Stimulated activated naive CD8-positive, alpha-beta T cell treated with anti-CD3 and anti-CD28 coated beads, Interleukin-15, amount 100 ng/mL, for 72 hours (primary cell): ENCODE results near the gene CTBP1.
"Not testable (repeated sequence)": the region's sequence is repeated elsewhere in the genome, so short reads cannot be mapped to it uniquely, and the experiment has no call there.

Experiments
- ATAC-seq: fragments of 150-1000 bp; cut with Tn5 transposase; 2 replicates; pipeline ENCODE4 v1.10.0; 2021; ENCODE audit warnings: mild to moderate bottlenecking, moderate library complexity
- DNase-seq, 2 donors: peaks; one replicate each; pipeline ENCODE4 v3.0.0; 2021 to 2022
- H3K27ac Mint-ChIP-seq, 2 donors: one replicate each; pipeline ENCODE4 v1.8.0; 2022; ENCODE audit warnings: mild to moderate bottlenecking in 2 of 2, mixed read lengths in 2 of 2, moderate library complexity in 2 of 2
- H3K27me3 Mint-ChIP-seq: one replicate; pipeline ENCODE4 v1.8.0; 2022; ENCODE audit warnings: mixed read lengths
- H3K4me1 Mint-ChIP-seq: one replicate; pipeline ENCODE4 v1.8.0; 2022; ENCODE audit warnings: mild to moderate bottlenecking, mixed read lengths
- H3K4me3 Mint-ChIP-seq, 2 donors: one replicate each; pipeline ENCODE4 v1.8.0; 2022; ENCODE audit warnings: mild to moderate bottlenecking in 2 of 2, mixed read lengths in 2 of 2, moderate library complexity in 1 of 2
- H3K9me3 Mint-ChIP-seq, 2 donors: one replicate each; pipeline ENCODE4 v1.8.0; 2022; ENCODE audit warnings: mixed read lengths in 2 of 2

Gene CTBP1

DNA sequence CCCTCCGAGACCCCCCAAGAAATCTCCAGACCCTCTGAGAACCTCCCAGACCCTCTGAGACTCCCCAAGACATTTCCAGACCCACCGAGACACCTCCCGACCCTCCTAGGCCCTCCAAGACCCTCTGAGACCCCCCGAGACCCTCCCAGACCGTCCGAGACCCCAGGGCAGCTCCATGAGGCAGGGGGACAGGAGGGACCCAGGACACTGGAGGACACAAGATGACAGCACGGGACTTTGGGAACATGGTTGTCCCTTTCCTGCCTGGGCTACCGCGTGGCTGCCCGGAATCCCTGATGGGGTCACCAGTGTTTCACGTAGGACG is 10.3 kb downstream of the CTBP1 start:
- DNase-seq (no peak), ATAC-seq (no peak)
- peaks cover 33% of the 10 kb centered on the region for H3K4me1 Mint-ChIP-seq
- peak overlapping the region in 1 of 2 donors; percentile 76 for H3K27ac Mint-ChIP-seq
- H3K9me3 Mint-ChIP-seq = no peaks in the 10 kb centered on the region
- no peak overlapping the region for H3K4me3 Mint-ChIP-seq
- H3K27me3 Mint-ChIP-seq = no peaks in the 10 kb centered on the region

DNA sequence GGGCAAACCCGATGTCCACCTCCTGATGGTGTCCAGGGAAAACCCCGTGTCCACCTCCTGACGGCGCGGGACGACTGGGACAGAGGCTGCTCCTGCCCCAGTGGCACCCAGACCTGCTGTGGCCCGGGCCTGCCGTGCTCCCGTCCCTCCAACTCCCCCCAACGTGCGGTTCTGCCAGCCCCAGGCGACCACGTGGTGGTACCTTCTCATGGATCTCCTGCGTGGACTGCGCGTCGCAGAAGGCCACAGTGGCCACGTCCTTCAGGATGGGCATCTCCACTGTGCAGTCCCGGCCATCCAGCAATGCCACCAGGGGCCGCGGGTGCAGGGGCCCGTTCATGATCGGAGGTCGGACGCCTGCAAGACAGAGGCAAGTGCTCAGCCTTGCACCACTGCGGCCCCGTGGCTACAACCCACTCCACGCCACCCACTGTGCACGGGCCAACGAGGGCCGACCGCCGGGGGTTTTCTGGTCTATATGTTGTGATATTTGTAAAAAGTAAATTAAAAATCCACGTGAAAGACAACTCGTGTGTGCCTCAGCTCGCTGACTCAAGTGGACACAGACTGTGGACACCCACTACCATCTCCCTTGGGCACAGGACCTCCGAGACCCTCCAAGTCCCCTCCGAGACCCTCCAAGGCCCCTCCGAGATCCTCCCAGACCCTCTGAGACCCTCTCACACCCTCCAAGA is 10.8 kb downstream of the CTBP1 start:
- peaks cover 28% of the 10 kb centered on the region for H3K4me1 Mint-ChIP-seq
- ATAC-seq (peak; percentile 22), DNase-seq (no peak)
- no peaks in the 10 kb centered on the region for H3K27me3 Mint-ChIP-seq
- H3K9me3 Mint-ChIP-seq = no peaks in the 10 kb centered on the region
- H3K4me3 Mint-ChIP-seq = no peak overlapping the region
- H3K27ac Mint-ChIP-seq = no peak overlapping the region

DNA sequence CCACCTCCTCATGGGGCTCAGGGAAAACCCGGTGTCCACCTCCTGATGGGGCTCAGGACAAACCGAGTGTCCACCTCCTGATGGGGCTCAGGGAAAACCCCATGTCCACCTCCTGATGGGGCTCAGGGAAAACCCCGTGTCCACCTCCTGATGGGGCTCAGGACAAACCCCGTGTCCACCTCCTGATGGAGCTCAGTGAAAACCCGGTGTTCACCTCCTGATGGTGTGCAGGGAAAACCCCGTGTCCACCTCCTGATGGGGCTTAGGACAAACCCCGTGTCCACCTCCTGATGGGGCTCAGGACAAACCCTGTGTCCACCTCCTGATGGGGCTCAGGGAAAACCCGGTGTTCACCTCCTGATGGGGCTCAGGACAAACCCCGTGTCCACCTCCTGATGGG is 11.7 kb downstream of the CTBP1 start:
- H3K9me3 Mint-ChIP-seq, H3K27me3 Mint-ChIP-seq, DNase-seq, H3K4me3 Mint-ChIP-seq, ATAC-seq, H3K27ac Mint-ChIP-seq: not testable (repeated sequence)
- peaks cover 19% of the 10 kb centered on the region for H3K4me1 Mint-ChIP-seq

DNA sequence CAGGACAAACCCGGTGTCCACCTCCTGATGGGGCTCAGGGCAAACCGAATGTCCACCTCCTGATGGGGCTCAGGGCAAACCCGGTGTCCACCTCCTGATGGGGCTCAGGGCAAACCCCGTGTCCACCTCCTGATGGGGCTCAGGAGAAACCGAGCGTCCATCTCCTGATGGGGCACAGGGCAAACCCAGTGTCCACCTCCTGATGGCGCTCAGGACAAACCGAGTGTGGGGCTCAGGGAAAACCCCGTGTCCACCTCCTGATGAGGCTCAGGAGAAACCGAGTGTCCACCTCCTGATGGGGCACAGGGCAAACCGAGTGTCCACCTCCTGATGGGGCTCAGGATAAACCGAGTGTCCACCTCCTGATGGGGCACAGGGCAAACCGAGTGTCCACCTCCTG is 12.1 kb downstream of the CTBP1 start:
- H3K9me3 Mint-ChIP-seq, ATAC-seq, H3K27ac Mint-ChIP-seq, DNase-seq, H3K27me3 Mint-ChIP-seq, H3K4me3 Mint-ChIP-seq: not testable (repeated sequence)
- peaks cover 15% of the 10 kb centered on the region for H3K4me1 Mint-ChIP-seq

DNA sequence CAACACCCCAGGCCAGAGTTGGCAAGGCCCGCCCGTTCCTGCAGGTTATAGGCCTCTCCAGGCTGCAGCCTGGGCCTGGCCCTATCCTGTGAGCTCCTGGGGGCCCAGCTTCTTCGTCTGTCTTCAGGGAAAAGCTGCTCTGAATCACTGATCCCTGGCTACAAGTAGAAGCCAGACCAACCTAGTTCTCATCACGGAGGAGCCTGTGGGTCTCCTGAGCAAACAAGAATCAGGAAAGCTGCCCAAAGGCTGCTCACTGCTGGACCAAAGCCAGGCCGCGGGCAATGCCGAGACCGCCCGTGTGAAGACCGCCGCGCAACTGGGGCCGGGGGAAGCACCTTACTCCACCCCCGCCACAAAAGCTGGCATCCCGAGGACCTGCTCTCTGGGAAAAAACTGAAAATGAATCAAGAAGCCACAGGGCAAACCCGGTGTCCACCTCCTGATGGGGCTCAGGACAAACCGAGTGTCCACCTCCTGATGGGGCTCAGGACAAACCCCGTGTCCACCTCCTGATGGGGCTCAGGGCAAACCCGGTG is 12.8 kb downstream of the CTBP1 start:
- H3K4me1 Mint-ChIP-seq = peaks cover 13% of the 10 kb centered on the region
- no peak for ATAC-seq
- H3K4me3 Mint-ChIP-seq = no peak overlapping the region
- no peak overlapping the region for H3K27ac Mint-ChIP-seq
- H3K9me3 Mint-ChIP-seq = no peaks in the 10 kb centered on the region
- no peak for DNase-seq
- no peaks in the 10 kb centered on the region for H3K27me3 Mint-ChIP-seq

DNA sequence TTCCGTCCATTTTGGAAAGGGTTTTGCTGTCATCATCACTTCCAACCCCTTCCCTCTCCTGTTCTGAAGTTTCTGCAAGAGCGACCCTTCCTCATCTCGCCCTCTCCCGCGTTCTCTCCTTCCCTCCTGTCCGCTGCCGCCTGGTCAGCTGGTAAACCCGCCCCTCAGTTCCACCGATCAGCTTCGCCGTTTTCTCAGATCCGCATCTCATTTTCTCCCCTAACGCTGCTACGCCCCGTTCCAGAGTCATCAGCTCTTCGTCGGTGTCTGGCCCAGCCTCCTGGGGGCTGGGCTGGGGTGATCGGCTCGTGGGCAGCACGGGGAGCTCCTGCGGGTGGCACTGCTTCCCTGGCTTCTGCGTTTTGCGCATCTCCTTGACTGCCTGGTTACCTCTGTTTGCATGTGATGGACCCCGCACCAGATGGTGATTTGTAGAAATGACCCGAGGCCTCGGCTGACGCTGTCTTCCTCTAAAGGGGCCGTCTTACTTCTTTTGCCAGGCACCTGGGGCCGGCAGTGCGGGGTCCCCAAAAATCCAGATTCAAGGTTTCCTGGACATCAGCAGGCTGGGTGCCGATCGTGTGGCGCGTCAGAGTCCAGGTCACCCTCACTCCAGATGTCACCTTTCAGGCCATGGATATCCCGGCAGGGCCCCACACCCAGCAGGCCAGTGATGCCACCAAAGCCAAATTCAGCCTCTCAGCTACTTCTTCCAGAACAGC is 13.4 kb downstream of the CTBP1 start:
- Mint-ChIP-seq H3K27me3 (no peaks in the 10 kb centered on the region), H3K9me3 (no peaks in the 10 kb centered on the region), H3K27ac (peak overlapping the region in 1 of 2 donors; percentile 55), H3K4me3 (no peak overlapping the region), H3K4me1 (peaks cover 13% of the 10 kb centered on the region)
- DNase-seq (no peak), ATAC-seq (no peak)

DNA sequence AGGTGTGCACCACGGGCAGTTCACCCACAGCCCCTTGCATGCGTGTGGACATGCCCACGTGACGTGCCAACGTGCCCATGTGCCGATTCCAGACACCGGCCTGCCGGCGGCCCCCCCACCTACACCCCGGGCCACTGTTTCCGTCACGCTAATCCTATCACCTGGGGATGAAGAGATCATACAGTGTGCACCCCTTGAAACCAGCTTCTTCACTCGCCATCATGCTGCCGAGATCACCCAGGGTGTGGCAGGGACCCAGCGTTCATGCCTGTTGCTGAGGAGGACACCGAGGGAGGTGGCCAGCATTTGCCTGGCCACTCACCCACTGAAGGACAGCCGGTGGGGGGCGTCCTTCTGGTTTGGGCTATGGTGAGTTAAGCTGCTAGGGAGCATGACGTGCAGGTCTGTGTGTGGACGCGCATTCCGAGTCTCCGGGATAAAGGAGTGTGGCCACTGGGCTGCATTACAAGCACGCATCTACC is 14.1 kb downstream of the CTBP1 start:
- no peak for ATAC-seq
- Mint-ChIP-seq H3K4me1 (peaks cover 12% of the 10 kb centered on the region), H3K9me3 (no peaks in the 10 kb centered on the region), H3K27me3 (no peaks in the 10 kb centered on the region), H3K4me3 (no peak overlapping the region), H3K27ac (peak overlapping the region in 1 of 2 donors; percentile 67)
- no peak for DNase-seq

DNA sequence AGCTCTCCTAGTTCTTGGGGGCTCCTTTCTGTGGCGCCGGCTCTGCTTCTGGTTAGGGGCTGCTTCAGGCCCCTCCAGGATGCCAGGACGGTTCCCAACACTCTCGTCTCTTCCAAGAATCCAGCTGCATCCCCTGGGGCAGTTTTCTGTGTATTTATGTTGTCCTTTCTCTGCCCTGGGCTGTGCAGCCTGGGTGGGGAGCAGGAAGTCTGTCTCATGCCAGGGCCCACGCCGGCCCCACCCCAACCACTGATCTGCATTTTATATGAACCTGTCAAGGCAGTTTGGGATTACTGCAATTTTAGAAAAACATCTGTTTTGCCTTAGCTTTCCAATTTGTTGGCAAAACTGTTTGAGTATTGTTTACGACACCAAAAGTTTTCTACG is 14.6 kb downstream of the CTBP1 start:
- Mint-ChIP-seq H3K4me1 (peaks cover 9% of the 10 kb centered on the region), H3K9me3 (no peaks in the 10 kb centered on the region), H3K4me3 (no peak overlapping the region), H3K27me3 (no peaks in the 10 kb centered on the region), H3K27ac (peak overlapping the region; percentile 33 to 67)
- ATAC-seq (no peak), DNase-seq (no peak)

DNA sequence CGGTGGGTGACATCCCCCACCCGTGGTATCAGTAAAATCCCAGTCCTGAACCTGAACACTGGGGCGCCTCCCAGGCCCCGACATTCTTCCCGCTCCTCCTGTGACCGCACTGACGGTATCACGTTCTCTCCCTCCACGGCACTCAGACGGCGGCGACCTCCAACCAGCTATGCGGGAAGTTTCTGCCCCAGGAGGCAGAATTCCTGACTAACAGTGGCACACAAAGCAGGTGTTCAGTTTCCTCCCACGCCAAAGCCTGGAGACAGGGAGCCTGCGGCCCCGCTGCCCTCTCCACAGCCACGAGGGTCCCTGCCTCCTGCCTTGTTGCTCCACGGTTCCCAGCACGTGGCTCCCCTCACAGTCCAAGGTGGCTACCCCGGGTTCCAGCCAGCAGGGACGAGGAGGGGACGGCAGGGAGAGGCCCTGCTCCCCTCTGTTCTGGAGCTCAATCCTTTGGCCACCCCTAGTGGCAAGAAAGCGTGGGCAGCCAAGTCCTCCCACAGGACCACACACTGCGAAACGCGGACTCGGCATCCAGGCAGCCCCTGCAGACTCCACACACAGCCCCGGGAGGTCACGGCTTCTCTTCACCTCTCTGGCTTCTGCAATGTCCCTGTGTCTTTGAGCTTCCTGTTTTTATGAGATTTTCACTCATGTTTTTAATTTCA is 15.2 kb downstream of the CTBP1 start:
- DNase-seq = no peak
- no peaks in the 10 kb centered on the region for H3K27me3 Mint-ChIP-seq

DNA sequence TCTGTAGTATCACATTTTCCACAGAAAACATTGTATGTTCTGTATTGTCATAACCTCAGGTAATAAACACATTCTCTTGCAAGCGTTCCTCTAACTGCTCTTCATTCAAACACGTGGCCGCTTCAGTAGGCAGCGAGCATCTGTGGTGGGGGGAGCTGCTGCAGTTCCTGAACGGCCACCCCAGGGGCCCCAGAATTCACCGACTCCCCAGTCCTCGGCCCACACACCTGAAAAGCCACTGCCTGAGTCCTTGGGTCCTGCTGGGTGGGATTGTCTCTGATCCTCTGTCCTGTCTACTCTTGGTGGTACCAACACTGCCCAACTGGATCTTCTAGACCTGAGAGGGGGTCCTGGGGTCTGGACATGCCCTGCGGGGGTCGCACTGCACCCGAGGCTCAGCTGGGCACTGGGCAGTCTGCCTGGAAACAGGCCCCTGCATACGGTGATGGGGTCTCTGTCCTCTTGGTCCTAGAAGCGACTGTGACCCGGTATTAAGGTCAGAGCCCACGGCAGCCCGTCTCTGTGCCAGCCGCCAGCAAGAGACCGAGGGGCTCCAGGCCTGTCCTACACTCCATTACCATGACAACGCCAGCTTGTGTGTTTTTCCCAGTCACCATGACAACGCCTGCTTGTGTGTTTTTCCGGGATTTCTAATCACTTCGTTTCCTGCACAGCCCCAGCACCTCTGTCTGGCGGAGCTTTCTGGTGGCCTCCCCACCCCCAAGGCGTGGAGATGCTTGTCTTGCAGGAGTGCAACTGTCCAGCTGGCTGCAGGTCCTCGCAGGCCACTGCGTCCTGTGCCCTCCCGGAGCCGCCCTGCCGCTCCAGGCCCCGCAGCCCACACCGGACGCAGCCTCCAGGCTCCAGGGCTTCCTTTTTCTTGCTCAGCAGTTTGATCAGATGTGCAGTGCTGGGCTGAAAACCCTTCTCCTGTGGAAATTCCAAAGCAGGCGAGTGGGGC is 16.0 kb downstream of the CTBP1 start:
- no peak overlapping the region for H3K4me3 Mint-ChIP-seq
- no peak for DNase-seq
- peaks cover 4% of the 10 kb centered on the region for H3K4me1 Mint-ChIP-seq
- no peak for ATAC-seq
- no peaks in the 10 kb centered on the region for H3K27me3 Mint-ChIP-seq
- no peaks in the 10 kb centered on the region for H3K9me3 Mint-ChIP-seq
- peak overlapping the region in 1 of 2 donors; percentile 60 for H3K27ac Mint-ChIP-seq

More for the DNA sequence above, 15.2 kb downstream of the CTBP1 start:
- Mint-ChIP-seq H3K27ac (peak overlapping the region in 1 of 2 donors; percentile 33), H3K4me1 (peaks cover 8% of the 10 kb centered on the region), H3K4me3 (no peak overlapping the region), H3K9me3 (no peaks in the 10 kb centered on the region)
- ATAC-seq = no peak

DNA sequence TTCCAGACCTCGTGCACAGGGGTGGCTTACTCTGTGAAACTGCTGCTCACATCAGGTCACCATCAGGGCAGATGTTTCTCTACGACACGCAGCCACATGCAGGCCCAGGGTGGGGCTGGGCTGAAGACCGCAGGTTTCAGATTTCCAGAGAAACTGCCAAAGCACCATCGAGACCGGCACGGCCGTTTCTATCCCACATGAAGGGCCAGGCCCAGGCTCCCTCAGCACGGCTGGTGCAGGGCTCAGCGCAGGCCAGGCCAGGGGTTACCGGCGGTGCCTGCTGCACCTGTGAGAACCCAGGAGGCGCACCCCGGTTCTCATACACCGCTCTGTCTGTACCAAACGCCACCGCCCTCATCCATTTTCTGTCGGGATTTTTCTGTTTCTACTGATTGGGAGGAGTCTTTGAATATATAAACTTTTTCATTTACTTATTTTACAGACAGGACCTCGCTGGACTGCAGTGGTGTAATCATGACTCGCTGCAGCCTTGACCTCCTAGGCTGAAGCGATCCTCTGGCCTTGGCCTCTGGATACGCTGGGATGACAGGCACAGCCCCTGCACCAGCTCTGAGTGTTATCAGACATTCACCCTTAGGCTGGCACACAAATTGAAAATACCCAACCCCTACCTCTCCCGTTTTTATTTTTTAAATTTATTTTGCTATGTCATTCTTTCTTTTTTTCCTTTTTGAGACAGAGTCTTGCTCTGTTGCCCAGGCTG is 17.1 kb downstream of the CTBP1 start:
- H3K4me3 Mint-ChIP-seq = no peak overlapping the region
- peak overlapping the region in 1 of 2 donors; percentile 79 for H3K27ac Mint-ChIP-seq
- H3K4me1 Mint-ChIP-seq = peaks cover 4% of the 10 kb centered on the region
- no peaks in the 10 kb centered on the region for H3K27me3 Mint-ChIP-seq
- DNase-seq (no peak), ATAC-seq (no peak)
- no peaks in the 10 kb centered on the region for H3K9me3 Mint-ChIP-seq

DNA sequence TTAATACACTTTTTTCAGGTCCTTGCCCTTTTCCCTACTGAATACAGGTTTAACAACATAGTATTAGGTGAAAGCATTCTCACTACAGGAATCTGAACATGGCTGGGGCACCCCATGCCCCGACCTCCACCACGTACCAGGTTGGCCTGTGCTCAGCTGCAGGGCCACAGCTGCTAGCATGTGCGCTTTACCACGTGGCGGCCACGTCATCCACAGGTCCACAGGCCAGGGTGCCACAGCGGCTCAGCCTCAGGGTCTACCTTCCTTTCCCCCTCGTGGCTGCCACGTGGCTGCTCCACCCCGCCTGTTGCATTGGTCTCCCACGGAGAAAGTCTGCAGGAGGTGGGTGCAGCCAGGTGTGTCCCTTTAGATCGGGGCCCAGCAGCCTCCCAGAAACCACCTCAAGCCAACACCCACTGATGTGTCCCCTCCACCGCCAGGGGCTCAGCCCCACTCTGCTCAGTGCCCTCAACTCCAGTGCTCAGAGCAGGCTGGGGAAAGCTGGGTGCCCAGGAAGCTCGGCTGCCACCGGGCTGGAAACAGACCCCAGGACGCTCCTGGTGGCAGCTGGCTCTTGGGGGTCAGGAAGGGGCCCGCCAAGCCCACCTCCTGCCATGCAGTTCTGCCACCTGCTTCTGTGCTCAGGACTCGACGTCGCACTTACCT is 17.8 kb downstream of the CTBP1 start:
- ATAC-seq (no peak), DNase-seq (no peak)
- Mint-ChIP-seq H3K27me3 (no peaks in the 10 kb centered on the region), H3K4me1 (peaks cover 4% of the 10 kb centered on the region), H3K9me3 (no peaks in the 10 kb centered on the region), H3K27ac (peak overlapping the region in 1 of 2 donors; percentile 54), H3K4me3 (no peak overlapping the region)

DNA sequence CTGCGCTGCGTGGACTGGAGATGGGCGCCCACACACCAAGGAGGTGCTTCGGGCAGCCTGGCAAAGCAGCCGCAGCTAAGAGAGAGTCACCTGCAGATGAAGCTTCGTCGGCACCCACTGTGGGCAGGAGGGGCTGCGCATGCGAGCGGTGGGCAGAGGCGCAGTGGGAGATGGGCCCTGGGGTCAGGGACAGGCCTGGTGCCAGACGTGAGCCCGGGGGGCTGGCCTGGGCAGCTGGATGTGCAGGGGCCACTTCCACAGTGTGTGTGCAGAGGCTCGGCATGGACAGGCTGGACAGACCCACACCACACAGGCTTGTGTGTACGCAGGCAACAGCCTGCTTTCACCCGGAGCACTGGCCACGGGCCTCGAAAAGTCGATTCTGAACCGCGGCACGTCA is 18.6 kb downstream of the CTBP1 start:
- H3K4me3 Mint-ChIP-seq = no peak overlapping the region
- H3K9me3 Mint-ChIP-seq = no peaks in the 10 kb centered on the region
- H3K4me1 Mint-ChIP-seq = peaks cover under 1% of the 10 kb centered on the region
- DNase-seq (no peak), ATAC-seq (no peak)
- H3K27ac Mint-ChIP-seq = no peak overlapping the region
- no peaks in the 10 kb centered on the region for H3K27me3 Mint-ChIP-seq
